Transverse colon (tissue), 4 donors: ENCODE measurements around the gene CAMTA1.

Source experiments
- CTCF ChIP-seq, 5 experiments: fragments of 200-600 bp in 3 of 5; fragments of 450-650 bp in 2 of 5; sonication (generic) in 3 of 5; IDR thresholded peaks; 1 replicate in 2 of 5; 2 replicates in 3 of 5; pipeline ENCODE4 v1.5.1; 2016 to 2017; ENCODE audit warnings: antibody characterized with exemption in 5 of 5, inconsistent platforms in 3 of 5, mild to moderate bottlenecking in 2 of 5, moderate library complexity in 1 of 5
- EP300 ChIP-seq: sonication (generic); formaldehyde crosslinking; IDR thresholded peaks from one replicate; pipeline ENCODE4 v1.6.1; 2017; ENCODE audit warnings: antibody characterized with exemption, low read depth
- POLR2A ChIP-seq: fragments of 450-650 bp; IDR thresholded peaks from one replicate; pipeline ENCODE4 v1.6.1; 2016; ENCODE audit warnings: antibody characterized with exemption, mild to moderate bottlenecking, moderate library complexity
- POLR2AphosphoS5 ChIP-seq, 3 donors: sonication (generic); formaldehyde crosslinking; IDR thresholded peaks; one replicate each; pipeline ENCODE4 v1.6.1; 2016; ENCODE audit warnings: antibody characterized with exemption in 3 of 3

- TF ChIP-seq CTCF (IDR thresholded peaks at IDR 0.05), result no peak
- TF ChIP-seq POLR2A, result peak; percentile 74
- TF ChIP-seq POLR2AphosphoS5 (IDR thresholded peaks at IDR 0.05), result peak; percentile 60 to 91 (median 89)
- TF ChIP-seq EP300, result no peak
Observed at GRCh38 chr1:7770997-7771822, 986.0 kb downstream of the CAMTA1 start, which contains the start of gene VAMP3.
